CD4-positive, alpha-beta T cell treated with Interleukin-21 for 1 hour (primary cell): ENCODE measurements around the gene GUCY1A1.

ENCODE experiments used
- DNase-seq: peaks from one replicate; pipeline ENCODE4 v3.0.0-alpha.2; 2020

The GUCY1A1 gene

DNA sequence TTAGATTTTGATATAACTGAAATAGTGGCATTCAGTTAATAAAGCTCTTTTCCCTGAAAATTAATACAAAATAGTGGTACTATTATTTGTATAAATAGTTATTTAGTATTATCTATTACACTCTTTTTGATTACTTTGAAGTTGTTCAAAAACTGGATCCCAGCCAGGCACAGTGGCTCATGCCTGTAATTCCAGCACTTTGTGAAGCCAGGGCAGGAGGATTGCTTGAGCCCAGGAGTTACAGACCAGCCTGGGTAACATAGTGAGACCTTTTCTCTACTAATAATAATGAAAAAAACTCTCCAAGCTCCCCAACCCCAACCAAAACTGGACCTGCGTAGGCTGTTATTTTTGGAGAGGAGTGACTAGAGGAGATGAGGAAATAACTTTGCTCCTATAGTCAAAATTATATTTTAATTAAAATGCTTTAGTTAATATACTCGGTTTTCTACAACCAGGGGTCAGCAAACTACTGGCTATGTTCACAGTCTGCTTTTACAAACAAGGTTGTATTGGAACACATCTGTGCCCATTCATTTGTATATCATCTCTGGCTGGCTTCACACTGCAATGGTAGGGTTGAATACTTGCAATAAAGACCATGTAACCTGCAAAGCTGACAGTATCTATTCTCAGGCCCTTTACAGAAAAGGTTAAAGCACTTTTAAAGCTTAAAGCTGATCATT, 27.6 kb downstream of the GUCY1A1 start:
- DNase-seq = no peak

DNA sequence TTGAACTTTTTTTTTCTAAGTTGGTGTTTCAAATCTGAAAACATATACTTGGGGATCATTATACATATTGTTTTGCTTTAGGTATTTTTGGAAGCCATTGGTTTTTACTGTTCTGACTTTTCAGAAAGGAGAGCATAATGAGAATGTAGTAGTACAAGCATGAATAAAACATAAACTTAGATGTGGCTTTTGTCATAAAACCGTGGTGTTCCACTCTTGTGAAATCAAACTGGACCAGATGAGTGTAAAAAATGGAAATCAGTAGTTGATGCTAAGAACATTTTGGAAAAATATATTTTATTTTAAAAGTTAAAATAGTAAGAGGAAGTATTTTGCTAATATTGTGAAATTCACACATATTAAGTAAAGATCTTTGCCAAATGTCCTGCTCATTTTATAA, 29.6 kb downstream of the GUCY1A1 start:
- DNase-seq = no peak

DNA sequence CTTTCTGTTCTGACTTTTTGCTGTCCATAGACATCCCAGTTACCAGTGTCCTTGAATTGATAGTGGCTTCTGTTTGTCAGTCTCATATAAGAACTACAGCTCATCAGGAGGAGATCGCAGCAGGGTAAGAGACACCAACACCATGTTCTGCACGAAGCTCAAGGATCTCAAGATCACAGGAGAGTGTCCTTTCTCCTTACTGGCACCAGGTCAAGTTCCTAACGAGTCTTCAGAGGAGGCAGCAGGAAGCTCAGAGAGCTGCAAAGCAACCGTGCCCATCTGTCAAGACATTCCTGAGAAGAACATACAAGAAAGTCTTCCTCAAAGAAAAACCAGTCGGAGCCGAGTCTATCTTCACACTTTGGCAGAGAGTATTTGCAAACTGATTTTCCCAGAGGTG, 30.1 kb downstream of the GUCY1A1 start:
- no peak for DNase-seq

DNA sequence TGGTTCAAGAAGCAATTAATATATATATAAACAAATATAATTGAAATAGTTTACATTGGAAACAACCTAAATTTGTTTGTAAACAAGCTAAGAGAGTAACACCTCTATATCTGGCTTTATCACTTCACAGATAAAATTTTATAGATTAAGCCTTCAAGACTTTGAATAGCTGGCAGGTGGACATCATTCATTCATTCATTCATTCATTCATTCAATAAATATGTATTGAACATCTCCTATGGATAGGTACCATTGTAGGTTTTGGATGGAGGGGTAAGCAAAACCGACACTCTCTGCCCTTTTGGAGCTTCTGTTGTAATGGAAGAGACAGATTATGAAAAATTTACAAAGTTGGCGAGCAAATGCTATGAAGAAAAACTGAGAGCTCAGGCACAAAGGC, 35.2 kb downstream of the GUCY1A1 start:
- no peak for DNase-seq

DNA sequence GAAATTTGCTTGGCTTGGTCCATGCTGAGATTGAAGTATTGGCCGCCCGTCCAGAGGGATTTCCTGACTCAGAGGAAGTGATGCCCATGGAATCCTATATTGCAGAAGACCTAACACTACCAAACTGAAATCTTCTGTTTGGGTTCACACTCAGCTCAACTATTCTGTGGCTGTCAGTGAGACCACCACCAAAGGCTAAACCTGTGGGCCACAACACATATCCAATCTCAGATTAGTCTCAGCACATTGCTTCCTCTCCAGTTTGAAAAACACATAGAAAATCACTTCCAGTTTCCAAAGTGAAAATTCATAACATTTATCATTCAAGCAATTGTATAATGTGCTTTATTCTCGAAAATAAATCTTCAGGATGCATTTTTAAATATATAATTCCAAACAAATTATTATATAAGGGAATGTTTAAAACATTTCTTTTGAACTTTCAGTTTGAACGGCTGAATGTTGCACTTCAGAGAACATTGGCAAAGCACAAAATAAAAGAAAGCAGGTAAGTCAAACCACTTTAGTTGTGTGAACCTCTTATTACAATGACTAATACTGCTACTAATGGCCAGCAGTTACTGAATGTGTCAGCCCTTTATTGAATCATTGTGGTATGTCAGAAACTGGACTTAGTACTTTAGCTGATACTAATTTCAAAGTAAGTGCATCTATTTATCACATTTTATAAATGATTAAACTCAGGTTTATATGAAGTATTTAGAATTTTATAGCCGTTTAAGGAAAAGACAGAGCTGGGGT, 37.0 kb downstream of the GUCY1A1 start:
- DNase-seq = no peak

DNA sequence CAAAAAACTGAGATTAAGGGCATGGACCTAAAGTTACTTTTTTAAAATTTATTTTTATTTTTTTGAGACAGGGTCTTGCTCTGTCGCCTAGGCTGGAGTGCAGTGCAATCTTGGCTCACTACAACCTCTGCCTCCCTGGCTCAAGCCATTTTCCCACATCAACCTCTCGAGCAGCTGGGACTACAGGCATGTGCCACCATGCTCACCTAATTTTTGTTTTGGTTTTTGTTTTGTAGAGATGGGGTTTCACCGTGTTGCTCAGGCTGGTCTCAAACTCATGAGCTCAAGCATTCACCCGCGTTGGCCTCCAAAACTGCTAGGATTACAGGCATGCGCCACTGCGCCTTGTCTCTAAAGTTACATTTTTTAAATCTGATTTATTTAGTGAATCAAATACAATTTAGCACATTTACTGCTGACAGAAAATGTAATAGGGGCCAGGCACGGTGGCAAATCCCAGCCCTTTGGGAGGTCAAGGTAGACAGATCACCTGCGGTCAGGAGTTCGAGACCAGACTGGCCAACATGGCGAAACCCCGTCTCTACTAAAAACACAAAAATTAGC, 38.3 kb downstream of the GUCY1A1 start:
- no peak for DNase-seq

DNA sequence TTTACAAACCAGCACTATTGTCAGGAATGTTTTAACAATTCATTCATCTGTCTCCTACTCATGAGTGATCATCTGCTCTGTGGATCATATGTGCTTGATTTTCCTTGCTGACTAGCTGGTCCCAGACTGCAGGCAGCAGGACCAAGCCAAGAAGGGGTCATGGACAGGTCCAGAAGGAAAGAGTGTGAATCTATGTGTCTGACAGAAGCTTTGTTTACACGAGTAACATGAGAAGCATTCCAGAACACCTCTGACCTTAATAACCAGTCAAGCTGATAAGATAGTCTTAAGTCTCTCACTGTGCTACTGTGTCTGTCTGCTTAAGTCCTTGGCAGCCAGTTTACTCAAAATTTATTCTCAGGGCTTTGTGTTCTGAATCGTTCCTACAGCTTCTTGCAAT, 39.0 kb downstream of the GUCY1A1 start:
- DNase-seq = no peak

DNA sequence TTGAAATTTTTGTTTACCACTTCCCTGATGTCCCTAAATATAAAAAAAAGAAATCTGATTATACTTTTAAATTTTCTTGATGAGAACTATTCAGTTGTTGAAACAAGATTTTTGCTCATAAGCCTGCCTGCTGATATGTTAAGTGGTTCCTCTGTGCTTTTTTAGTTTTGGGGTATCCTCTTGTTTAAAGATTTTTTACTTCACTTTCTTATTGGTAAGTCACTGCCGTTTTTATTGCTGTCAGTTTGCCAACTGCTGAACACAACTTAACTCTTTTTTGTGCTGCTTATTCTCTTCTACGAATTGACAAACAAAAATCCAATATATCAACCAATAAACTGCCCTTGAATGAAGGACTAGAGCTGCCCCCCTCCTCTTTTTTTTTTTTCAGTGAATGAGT, 39.5 kb downstream of the GUCY1A1 start:
- no peak for DNase-seq

DNA sequence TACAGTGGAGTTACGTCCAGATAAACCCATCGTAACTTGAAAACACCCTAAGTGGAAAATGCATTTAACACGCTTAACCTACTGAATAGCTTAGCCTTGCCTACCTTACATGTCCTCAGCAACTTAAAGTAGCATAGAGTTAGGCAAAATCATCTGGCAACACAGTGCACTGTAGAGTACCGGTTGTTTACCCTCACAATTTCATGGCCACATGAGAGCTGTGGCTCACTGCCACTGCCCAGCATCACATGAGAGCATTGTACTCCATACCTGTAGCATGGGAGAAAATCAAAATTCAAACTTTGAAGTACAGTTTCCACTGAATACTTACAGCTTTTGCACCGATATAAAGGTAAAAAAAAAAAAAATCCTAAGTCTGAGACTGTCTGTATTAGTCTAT, 40.6 kb downstream of the GUCY1A1 start:
- no peak for DNase-seq

DNA sequence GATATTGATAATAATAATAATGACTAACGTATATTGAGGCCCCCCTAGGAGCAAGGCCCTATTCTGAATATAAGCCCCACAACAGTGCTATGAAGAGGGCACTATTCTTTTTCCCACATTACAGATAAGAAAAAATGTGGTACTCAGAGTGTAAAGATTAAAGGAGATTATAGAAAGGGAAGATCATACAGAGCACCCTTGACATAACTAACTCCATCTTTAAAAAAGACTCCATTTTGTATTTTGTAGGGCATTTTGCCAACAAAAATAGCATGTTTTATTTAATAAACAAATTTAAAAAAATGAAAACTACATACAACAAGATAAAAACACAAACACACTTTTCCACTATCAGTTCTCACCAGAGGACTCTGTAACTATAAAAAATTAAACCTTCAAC, 42.1 kb downstream of the GUCY1A1 start:
- DNase-seq = no peak

DNA sequence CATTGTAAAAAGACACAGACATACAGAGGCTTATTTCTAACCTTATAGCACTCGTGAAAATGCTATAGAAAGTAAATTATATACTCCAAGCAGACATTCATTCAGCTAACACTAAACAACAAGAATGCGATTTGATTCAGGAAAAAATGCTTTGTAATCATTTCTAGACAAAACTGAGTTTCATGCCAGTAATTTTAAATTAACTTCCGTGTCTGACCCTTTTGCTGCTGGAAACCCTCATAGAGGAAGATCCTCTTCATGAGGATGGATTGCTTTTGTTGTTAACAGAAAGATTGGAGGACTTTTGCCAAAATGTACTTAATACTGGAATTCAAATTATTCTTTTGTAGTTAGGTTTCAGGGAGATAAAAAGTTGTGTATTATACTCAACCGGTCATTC, 43.3 kb downstream of the GUCY1A1 start:
- no peak for DNase-seq

DNA sequence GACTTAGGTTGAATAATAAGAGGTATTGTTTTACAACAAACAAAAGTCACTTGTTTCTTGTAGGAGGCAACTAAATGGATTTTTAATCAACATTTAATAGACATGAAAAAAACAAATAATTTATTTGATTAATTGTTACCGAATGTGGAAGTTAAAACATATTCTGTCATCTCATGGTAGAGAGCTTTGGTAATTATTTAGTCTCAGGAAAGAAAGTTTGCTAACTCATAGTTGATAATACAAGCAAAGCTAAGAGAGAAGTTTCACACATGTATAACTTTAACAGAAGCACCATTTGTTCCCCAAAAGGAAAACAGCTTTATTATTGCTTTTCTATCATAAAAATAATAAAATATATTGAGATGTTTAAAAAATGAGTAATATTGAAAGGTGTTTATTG, 44.9 kb downstream of the GUCY1A1 start:
- DNase-seq = no peak

DNA sequence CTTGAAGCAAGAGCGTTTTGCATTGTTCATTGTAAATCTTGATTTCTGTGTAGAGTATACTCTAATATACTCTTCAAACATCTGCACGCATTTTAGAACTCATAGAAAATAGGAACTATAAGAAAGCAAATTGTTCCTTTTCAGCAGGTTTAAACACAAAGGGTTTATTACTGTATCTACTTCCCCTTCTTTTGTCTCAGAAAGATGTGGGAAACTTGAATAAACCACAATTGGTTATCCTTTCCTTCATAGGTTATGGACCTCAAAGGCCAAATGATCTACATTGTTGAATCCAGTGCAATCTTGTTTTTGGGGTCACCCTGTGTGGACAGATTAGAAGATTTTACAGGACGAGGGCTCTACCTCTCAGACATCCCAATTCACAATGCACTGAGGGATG, 46.2 kb downstream of the GUCY1A1 start:
- no peak for DNase-seq

DNA sequence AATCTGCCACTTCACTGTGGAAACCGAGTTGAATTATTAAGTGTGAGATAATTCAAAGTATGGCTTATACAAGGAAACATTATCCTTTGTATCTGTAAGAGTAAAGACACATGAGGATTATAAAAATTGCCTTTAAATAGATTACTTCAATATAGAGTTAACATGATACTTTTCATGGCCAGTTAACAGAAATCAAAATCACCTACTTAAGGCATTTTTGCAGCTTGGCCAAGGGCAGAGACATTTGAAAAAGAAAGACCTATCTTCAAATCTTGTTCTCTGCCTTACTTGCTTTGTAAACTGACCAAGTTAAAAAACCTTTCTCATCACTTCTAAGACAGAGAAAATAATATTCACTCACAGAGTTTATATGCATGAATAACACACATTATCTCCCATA, 47.3 kb downstream of the GUCY1A1 start:
- DNase-seq = no peak

DNA sequence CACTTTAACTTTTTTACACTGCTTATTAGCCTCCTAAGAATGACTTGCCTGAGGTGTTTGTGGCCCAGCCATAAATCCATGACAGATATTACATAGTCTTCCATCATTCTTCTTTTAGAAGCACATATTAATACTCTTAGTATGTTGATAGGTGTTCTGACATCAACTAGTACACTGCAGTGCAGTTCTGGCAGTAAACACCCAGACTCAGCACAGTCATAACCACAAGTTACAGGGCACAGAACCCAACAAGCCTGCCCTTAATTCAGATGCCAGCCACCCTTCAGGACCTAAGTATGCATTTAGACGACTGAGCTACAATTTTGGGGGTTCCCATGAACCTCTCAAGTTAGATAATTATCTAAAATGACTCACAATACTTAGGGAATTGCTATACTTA, 55.7 kb downstream of the GUCY1A1 start:
- DNase-seq = no peak

DNA sequence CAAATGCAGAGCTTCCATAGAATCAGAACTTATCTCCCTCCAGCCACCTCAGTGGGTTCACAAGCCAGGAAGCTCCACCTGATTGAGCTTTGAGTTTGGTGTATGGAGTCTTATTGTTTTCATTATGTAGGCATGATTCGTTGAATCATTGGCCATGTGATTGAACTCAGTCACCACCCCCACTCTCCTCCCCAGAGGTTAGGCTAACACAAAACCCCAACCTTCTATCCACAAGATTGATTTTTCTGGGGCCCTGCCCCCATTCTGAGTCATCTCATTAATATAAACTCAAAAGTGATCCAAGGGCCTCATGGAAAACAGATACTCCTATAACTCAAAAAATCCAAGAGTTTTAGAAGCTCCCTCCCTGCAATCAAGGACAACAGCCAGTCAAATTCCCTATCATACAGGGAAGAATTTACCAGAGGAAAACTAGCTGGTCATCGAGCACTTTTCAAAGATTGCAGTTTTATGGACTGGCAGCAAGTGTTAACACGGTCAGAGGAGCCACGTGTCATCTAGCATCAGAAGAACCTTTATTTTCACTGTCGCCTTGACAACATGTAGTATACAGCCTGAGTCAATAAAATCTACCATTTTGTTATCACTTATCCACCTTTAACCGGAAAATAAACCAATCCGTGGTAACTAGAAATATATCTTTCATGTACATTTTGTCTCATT, 56.3 kb downstream of the GUCY1A1 start:
- no peak for DNase-seq

DNA sequence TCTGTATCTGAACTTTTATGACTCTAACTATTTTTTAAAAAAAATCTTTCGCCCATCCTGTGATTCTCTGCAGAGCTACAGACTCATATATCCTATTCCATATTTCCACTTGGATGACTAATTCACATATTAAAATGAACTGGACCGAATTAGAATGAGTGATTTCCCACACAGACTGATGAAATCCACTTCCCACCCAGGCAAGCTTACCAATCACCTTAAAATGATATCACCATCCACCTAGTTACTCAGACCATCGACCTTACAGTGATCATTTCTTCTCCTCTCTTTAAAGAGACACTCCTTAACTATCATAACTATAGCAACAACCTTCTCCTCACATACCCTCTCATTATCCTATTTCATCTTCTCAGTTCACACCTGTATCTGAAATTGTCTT, 58.1 kb downstream of the GUCY1A1 start:
- DNase-seq = no peak

DNA sequence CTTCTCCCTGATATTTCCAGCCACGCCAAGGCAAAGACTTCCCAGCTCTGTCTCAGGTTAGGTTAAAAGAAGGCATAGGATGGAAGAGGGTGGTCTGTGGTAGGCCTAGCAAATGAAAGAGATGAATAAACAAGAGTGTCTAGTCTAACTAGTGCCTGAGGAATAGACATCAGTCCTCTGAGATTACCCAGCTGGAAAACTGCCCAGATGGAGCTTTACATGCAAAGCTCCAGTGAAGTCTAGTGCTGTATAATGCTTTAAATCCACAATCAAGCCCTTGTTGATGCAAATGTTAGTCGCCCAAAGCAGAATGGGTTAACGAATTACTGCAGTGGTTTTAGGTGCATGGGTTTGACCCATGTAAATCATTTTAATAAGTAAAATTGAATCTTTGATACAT, 67.4 kb downstream of the GUCY1A1 start:
- no peak for DNase-seq

DNA sequence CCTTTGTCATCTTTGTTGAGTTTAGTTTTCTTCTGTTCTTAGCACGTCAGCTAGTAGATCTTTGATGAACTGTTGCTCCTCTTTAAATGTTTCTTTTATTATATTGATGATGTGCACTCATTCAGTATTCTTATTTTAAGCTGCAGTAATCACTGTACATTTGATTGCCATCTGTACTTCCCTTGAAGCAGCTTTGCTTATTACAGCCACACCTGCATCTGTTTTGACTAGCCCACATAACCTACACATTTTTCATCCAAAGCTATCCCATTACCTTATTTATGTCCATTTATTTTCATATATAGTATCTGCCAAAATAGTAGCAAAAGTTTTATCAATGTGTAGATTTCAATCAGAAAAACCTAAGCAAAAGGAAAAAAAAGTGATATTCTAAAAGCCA, 68.3 kb downstream of the GUCY1A1 start:
- no peak for DNase-seq

DNA sequence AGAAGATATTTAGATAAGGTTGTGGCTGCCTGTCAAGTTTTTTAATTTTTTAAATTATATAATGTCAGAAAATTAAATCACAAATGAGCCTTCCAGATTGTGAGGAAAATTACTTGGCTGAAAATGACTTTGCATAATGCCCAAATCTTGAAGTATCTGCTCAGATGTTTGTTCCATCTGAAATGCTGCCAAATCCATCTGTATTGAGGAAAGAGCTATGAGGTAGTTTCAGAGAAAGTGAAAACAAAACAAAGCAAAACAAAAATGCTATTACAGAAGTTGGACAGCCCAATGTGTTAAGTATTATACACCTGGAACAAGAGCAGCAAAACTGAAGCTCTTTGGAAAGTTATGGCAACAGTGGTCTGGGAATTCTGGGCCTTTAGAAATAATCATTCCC, 68.8 kb downstream of the GUCY1A1 start:
- no peak for DNase-seq

DNA sequence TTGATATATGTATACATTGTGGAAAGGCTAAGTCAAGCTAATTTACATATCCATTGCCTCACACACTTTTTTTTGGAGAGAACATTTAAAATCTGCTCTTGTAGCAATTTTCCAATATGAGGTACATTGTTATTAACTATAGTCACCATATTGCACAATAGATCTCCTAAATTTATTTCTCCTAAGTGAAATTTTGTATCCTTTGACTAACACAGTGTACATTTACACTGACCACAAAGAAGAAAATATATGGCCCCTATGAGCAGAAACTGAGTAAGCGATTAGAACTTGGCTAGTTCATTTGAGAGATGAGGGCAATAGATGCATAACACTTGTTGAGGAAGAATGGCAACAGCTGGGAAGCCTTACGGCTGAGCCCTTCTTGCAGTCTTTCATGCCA, 71.9 kb downstream of the GUCY1A1 start:
- no peak for DNase-seq

DNA sequence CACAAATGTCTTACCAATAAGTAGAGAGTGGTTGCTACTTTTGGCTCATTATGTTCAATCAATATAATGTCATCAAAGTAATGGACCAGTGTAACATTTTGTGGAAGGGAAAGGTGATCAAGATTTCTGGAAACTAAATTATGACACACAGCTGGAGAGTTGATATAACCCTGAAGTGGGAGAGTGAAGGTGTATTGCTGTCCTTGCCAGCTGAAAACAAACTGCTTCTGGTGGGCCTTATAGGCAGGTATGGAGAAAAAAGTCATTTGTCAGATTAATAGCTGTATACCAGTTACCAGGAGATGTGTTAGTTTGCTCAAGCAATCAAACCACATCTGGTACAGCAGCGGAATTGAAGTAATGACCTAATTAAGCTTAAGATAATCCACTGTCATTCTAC, 74.9 kb downstream of the GUCY1A1 start:
- DNase-seq = no peak

DNA sequence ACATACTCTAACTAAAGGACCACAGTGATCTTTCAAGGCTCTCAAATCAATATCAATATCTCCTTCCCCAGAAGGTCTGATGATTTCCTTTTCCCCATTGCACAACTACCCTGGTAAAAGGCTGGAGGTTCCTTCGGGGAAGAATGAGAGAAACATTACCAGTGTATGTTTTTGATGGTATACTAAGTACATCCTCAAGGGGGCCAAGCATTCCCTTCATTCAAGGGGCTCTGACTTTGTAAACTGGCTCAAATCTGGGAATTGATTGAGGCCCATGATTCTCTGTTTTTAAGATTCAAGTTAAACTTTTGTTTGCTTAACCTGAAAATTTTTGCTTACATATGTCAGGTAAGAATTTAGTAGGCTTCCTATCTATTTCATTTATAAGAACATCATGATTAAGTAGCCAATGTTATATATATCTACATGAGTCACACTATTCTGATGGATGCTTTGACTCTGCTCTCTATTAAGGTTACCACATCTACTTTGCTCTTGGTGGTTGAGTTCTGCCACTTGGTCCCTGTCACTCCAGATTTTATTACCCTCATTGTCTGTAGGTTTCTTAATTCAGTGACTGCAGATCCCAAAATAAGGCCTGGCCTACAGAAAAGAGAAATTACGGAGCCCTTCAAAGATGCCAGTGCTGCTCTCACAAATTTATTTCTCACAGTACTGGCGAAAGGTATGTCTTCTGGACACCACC, 75.8 kb downstream of the GUCY1A1 start:
- DNase-seq = no peak
